Panc1 (cell line): Measurements from ENCODE around the gene DAGLA. TPM values are rescaled to one million over a fixed set of nuclear protein-coding genes. Genes with fewer than 3 reads are reported as not detected.
A peak's percentile ranks its signal among the peaks of the same experiment; 100 is the strongest.

Experiments
- ATAC-seq: fragments of 200-7000 bp; cut with Tn5 transposase; 2 replicates; pipeline ENCODE4 v1.9.1; 2020; ENCODE audit warnings: mild to moderate bottlenecking, moderate library complexity
- BruUV-seq: library from RNA; stranded (reverse); fragments of 400-500 nt; replicated peaks from 2 replicates; lab custom pipeline; 2021; lab: Mats Ljungman, UMichigan
- CTCF ChIA-PET: fragments of 300-600 bp; sonication (Branson Sonifier 250); formaldehyde crosslinking; loops from one replicate; lab custom pipeline; 2022; ENCODE audit warnings: antibody characterized with exemption; lab: Charles Lee
- POLR2A ChIA-PET: fragments of 300-600 bp; sonication (Branson Sonifier 250); formaldehyde crosslinking; loops from one replicate; lab custom pipeline; 2022; ENCODE audit warnings: antibody characterized with exemption; lab: Charles Lee
- DNase-seq: peaks from one replicate; pipeline ENCODE4 v3.0.0-alpha.2; 2010; ENCODE audit warnings: low read depth, low spot score
- H3K27ac ChIP-seq: 2 replicates; pipeline ENCODE4 v1.5.1; 2011; ENCODE audit warnings: mild to moderate bottlenecking, low read length, inconsistent platforms
- H3K27me3 ChIP-seq: fragments of 200-500 bp; sonication (Bioruptor generic); 2 replicates; pipeline ENCODE4 v1.6.0; 2014; ENCODE audit warnings: low read length, inconsistent platforms; ENCODE audit not compliant: control insufficient read depth, insufficient read depth
- H3K36me3 ChIP-seq: fragments of 200-500 bp; sonication (Bioruptor generic); 2 replicates; pipeline ENCODE4 v1.5.1; 2014; ENCODE audit warnings: inconsistent platforms, mild to moderate bottlenecking, low read length, moderate library complexity; ENCODE audit not compliant: control insufficient read depth, insufficient read depth
- H3K4me1 ChIP-seq: 2 replicates; pipeline ENCODE4 v1.5.1; 2011; ENCODE audit warnings: inconsistent platforms, mild to moderate bottlenecking, low read length, moderate library complexity; ENCODE audit not compliant: control insufficient read depth, insufficient read depth
- H3K4me3 ChIP-seq, 2 experiments: 2 replicates each; pipeline ENCODE4 v1.5.1; 2011 to 2012; ENCODE audit warnings: low read depth in 2 of 2, low read length in 2 of 2, mild to moderate bottlenecking in 2 of 2, inconsistent platforms in 1 of 2, moderate library complexity in 1 of 2
- H3K9me3 ChIP-seq: fragments of 200-500 bp; sonication (Bioruptor generic); 2 replicates; pipeline ENCODE4 v1.5.1; 2014; ENCODE audit warnings: low read depth, mild to moderate bottlenecking, inconsistent platforms, low read length, moderate library complexity; ENCODE audit not compliant: control insufficient read depth, insufficient read depth
- POLR2AphosphoS5 ChIP-seq: IDR thresholded peaks from 2 replicates; pipeline ENCODE4 v1.6.1; 2012; ENCODE audit warnings: mild to moderate bottlenecking, low read depth, low read length, moderate library complexity
- SIN3A ChIP-seq: IDR thresholded peaks from 2 replicates; pipeline ENCODE4 v1.6.1; 2012; ENCODE audit warnings: low read depth, mild to moderate bottlenecking, low read length, moderate library complexity, borderline replicate concordance; ENCODE audit not compliant: insufficient read depth
- TCF7L2 ChIP-seq: IDR thresholded peaks from 2 replicates; pipeline ENCODE4 v1.6.1; 2011; ENCODE audit warnings: mild to moderate bottlenecking, low read depth, low read length, inconsistent platforms
- in situ Hi-C: cut with HindIII; loops from 2 replicates; pipeline ENCODE4 v1.10.0; 2016; ENCODE audit warnings: low sequenced_read_pairs, low pct_unique_long_range_greater_than_20kb
- intact Hi-C: fragments of 100-400 bp; cut with micrococcal nuclease; formaldehyde crosslinking; loops from one replicate; pipeline ENCODE4 v1.10.0; 2022; ENCODE audit not compliant: unreplicated experiment
- total RNA-seq: library from RNA; stranded (reverse); gene quantifications from one replicate; pipeline ENCODE4 v1.2.1, GENCODE V29; 2021; ENCODE audit not compliant: unreplicated experiment
- TF ChIP-seq, protein P1 (sequence below), 2 experiments: IDR thresholded peaks; 2 replicates each; pipeline ENCODE4 v1.6.1; 2011 to 2012; ENCODE audit warnings: low read depth in 2 of 2, control low read depth in 1 of 2, low read length in 1 of 2, mild to moderate bottlenecking in 1 of 2, moderate library complexity in 1 of 2; ENCODE audit not compliant: insufficient read depth in 1 of 2
- TF ChIP-seq, protein P2 (sequence below): fragments of 450-650 bp; IDR thresholded peaks from 2 replicates; pipeline ENCODE4 v1.5.1; 2017; ENCODE audit warnings: mild to moderate bottlenecking

The DAGLA gene
- total RNA-seq, 1 experiment from 2014 or later, result 6.4 TPM

DNA sequence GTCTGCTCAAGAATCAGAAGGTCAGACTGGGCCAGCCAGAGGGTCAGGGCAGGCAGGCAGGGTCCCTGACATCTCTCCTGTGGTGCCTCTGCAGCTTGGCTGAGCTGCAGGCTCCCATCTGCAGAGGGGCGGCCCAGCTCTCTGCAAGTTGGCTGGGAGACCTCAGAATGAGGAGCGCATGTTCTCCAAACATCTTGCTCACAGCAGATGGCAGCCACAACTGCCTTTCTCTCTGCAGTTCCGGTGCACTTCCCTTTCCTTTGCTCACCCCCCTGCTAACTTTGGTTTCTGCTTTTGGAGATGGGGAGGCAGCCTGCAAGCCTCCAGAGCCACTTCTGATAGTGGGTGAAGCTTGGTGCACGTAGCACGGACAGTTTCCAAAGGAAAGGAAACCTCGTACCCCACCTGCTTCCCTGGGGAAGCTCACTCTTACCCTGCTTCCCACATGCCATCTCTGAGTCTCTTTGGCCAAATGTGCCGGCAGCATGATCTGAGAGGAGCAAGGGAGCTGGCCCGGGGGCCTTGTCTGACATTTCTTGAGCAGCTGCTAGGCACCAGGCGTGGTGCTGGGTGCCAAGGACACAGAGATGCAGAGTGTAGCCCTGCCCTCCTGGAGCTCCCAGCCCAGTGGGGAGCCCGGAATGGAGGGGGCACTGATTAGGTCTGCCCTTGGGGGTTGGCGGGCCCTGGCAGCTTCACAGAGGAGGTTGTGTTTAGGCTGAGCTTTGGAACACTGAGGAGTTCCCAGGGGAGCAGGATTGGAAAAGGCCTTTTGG, 18.2 kb downstream of the DAGLA start:
- no peak for DNase-seq
- ChIA-PET POLR2A (no interaction called here), CTCF (no interaction called here)
- Histone ChIP-seq H3K36me3 (no peaks in the 10 kb centered on the region), H3K4me1 (peaks cover 77% of the 10 kb centered on the region), H3K9me3 (no peaks in the 10 kb centered on the region), H3K27me3 (no peaks in the 10 kb centered on the region), H3K4me3 (no peak overlapping the region), H3K27ac (peak overlapping the region; percentile 39; the same call in 1 of the 2 replicates)
- no TSS peak for BruUV-seq
- TF ChIP-seq, protein P1, sequence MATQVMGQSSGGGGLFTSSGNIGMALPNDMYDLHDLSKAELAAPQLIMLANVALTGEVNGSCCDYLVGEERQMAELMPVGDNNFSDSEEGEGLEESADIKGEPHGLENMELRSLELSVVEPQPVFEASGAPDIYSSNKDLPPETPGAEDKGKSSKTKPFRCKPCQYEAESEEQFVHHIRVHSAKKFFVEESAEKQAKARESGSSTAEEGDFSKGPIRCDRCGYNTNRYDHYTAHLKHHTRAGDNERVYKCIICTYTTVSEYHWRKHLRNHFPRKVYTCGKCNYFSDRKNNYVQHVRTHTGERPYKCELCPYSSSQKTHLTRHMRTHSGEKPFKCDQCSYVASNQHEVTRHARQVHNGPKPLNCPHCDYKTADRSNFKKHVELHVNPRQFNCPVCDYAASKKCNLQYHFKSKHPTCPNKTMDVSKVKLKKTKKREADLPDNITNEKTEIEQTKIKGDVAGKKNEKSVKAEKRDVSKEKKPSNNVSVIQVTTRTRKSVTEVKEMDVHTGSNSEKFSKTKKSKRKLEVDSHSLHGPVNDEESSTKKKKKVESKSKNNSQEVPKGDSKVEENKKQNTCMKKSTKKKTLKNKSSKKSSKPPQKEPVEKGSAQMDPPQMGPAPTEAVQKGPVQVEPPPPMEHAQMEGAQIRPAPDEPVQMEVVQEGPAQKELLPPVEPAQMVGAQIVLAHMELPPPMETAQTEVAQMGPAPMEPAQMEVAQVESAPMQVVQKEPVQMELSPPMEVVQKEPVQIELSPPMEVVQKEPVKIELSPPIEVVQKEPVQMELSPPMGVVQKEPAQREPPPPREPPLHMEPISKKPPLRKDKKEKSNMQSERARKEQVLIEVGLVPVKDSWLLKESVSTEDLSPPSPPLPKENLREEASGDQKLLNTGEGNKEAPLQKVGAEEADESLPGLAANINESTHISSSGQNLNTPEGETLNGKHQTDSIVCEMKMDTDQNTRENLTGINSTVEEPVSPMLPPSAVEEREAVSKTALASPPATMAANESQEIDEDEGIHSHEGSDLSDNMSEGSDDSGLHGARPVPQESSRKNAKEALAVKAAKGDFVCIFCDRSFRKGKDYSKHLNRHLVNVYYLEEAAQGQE (IDR thresholded peaks at IDR 0.05; ENCODE audit: insufficient read depth in 1 of 2, low read depth in 2 of 2, low read length in 1 of 2), result no peak
- intact Hi-C loops (no loop called here), in situ Hi-C loops (no loop called here)
- no peak for ATAC-seq

DNA sequence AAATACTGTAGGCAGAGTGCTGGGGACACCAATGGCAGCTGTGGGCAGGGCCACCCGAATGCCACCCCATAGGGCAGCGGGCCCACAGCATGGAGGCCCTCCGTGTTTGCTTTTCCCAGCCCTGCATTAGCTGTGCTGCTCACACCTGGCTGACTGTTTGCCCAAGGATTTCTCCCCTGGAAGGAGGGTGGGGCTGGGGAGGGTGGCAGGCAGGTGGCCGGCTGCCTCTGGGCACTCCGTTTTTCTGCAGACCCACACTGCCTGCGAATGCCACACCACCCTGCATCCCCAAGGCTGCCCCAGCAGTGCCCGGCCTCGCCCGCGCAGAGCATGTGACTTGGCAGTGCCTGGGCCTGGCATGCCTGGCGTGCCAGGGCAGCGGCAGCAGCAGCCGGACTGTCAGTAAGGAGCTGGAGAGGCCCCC, 19.6 kb downstream of the DAGLA start:
- Histone ChIP-seq H3K4me1 (peaks cover 66% of the 10 kb centered on the region), H3K9me3 (no peaks in the 10 kb centered on the region), H3K27me3 (no peaks in the 10 kb centered on the region), H3K36me3 (no peaks in the 10 kb centered on the region), H3K4me3 (no peak overlapping the region), H3K27ac (peak overlapping the region; percentile 71)
- ATAC-seq (peak; percentile 32; the same call in 1 of the 2 replicates), DNase-seq (no peak)
- POLR2A ChIA-PET, result no interaction called here
- CTCF ChIA-PET, result interaction anchor here (1.1 kb wide), 1 partner anchor 11 kb away, joined by 3 read pairs; no protein-coding TSS in a partner anchor
- BruUV-seq, result no TSS peak
- no peak for TF ChIP-seq POLR2AphosphoS5
- no peak for TF ChIP-seq TCF7L2
- TF ChIP-seq SIN3A, result no peak
- TF ChIP-seq, protein P2, sequence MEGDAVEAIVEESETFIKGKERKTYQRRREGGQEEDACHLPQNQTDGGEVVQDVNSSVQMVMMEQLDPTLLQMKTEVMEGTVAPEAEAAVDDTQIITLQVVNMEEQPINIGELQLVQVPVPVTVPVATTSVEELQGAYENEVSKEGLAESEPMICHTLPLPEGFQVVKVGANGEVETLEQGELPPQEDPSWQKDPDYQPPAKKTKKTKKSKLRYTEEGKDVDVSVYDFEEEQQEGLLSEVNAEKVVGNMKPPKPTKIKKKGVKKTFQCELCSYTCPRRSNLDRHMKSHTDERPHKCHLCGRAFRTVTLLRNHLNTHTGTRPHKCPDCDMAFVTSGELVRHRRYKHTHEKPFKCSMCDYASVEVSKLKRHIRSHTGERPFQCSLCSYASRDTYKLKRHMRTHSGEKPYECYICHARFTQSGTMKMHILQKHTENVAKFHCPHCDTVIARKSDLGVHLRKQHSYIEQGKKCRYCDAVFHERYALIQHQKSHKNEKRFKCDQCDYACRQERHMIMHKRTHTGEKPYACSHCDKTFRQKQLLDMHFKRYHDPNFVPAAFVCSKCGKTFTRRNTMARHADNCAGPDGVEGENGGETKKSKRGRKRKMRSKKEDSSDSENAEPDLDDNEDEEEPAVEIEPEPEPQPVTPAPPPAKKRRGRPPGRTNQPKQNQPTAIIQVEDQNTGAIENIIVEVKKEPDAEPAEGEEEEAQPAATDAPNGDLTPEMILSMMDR, result no peak
- TF ChIP-seq, protein P1 (IDR thresholded peaks at IDR 0.05; ENCODE audit: insufficient read depth in 1 of 2, low read depth in 2 of 2, low read length in 1 of 2), result no peak
- in situ Hi-C loops, result no loop called here
- intact Hi-C loops, result no loop called here
